GM12892 (cell line): ENCODE results near the gene CDH23.

Experiments
- DNase-seq: peaks from one replicate; pipeline ENCODE4 v3.0.0; 2011; ENCODE audit not compliant: insufficient read length
- FAIRE-seq: peaks from 2 replicates; lab custom pipeline; 2011; peaks lifted over from hg19 to GRCh38; lab: Jason Lieb, UNC
- POLR2A ChIP-seq: IDR thresholded peaks from 2 replicates; pipeline ENCODE4 v1.6.1; 2011; ENCODE audit warnings: low read depth, low read length, control low read depth
- POLR2AphosphoS5 ChIP-seq: IDR thresholded peaks from 2 replicates; pipeline ENCODE4 v1.6.1; 2011; ENCODE audit warnings: low read depth, low read length, control low read depth
- TAF1 ChIP-seq: IDR thresholded peaks from 2 replicates; pipeline ENCODE4 v1.6.1; 2011; ENCODE audit warnings: low read depth, mild to moderate bottlenecking, control low read depth, low read length, borderline replicate concordance

Gene CDH23

GRCh38 chr10:71646592-71647292 is 250.0 kb downstream of the CDH23 start:
- DNase-seq = no peak
- TF ChIP-seq POLR2AphosphoS5 (no peak), POLR2A (no peak), TAF1 (no peak)
- no peak for FAIRE-seq

GRCh38 chr10:71647526-71648253 is 251.0 kb downstream of the CDH23 start:
- FAIRE-seq = no peak
- DNase-seq = no peak

GRCh38 chr10:71648254-71648932 is 251.7 kb downstream of the CDH23 start:
- no peak for FAIRE-seq
- DNase-seq = no peak
- TF ChIP-seq TAF1 (no peak), POLR2A (no peak), POLR2AphosphoS5 (no peak)

More at GRCh38 chr10:71647526-71648253, 251.0 kb downstream of the CDH23 start:
- TF ChIP-seq POLR2AphosphoS5 (no peak), POLR2A (no peak), TAF1 (no peak)

GRCh38 chr10:71648933-71649320 is 252.2 kb downstream of the CDH23 start:
- DNase-seq (no peak), FAIRE-seq (no peak)
- no peak for TF ChIP-seq POLR2AphosphoS5
- TF ChIP-seq POLR2A = no peak
- TF ChIP-seq TAF1 = no peak

- no peak for DNase-seq
- no peak for TF ChIP-seq POLR2A
- no peak for TF ChIP-seq POLR2AphosphoS5
- no peak for TF ChIP-seq TAF1
Measured at GRCh38 chr10:71649631-71650030, 252.9 kb downstream of the CDH23 start.

GRCh38 chr10:71650397-71650796 is 253.7 kb downstream of the CDH23 start:
- no peak for FAIRE-seq
- no peak for TF ChIP-seq POLR2A
- no peak for TF ChIP-seq TAF1
- TF ChIP-seq POLR2AphosphoS5 = no peak
- DNase-seq = no peak

More at GRCh38 chr10:71649631-71650030, 252.9 kb downstream of the CDH23 start:
- FAIRE-seq = no peak

- DNase-seq (no peak), FAIRE-seq (no peak)
- TF ChIP-seq POLR2AphosphoS5 (no peak), TAF1 (no peak), POLR2A (no peak)
Measured at GRCh38 chr10:71651428-71651827, 254.7 kb downstream of the CDH23 start.

- FAIRE-seq (no peak), DNase-seq (no peak)
- TF ChIP-seq POLR2A (no peak), POLR2AphosphoS5 (no peak), TAF1 (no peak)
Measured at GRCh38 chr10:71651928-71652327, 255.2 kb downstream of the CDH23 start.

GRCh38 chr10:71653044-71653443 is 256.3 kb downstream of the CDH23 start:
- no peak for DNase-seq
- TF ChIP-seq TAF1 (no peak), POLR2A (no peak), POLR2AphosphoS5 (no peak)
- no peak for FAIRE-seq

- TF ChIP-seq TAF1 = no peak
- FAIRE-seq = no peak
- DNase-seq = no peak
Measured at GRCh38 chr10:71656220-71656619, 259.5 kb downstream of the CDH23 start.

GRCh38 chr10:71657604-71658466 is 261.1 kb downstream of the CDH23 start:
- DNase-seq (no peak), FAIRE-seq (no peak)
- TF ChIP-seq POLR2AphosphoS5 = no peak
- no peak for TF ChIP-seq POLR2A
- no peak for TF ChIP-seq TAF1
